ENCODE results near the gene AP3D1. TPM values are rescaled to one million over a fixed set of nuclear protein-coding genes. Genes with fewer than 3 reads are reported as not detected.

AP3D1 gene
- total RNA-seq, 1 experiment from 2014 or later: 75.5 TPM

DNA sequence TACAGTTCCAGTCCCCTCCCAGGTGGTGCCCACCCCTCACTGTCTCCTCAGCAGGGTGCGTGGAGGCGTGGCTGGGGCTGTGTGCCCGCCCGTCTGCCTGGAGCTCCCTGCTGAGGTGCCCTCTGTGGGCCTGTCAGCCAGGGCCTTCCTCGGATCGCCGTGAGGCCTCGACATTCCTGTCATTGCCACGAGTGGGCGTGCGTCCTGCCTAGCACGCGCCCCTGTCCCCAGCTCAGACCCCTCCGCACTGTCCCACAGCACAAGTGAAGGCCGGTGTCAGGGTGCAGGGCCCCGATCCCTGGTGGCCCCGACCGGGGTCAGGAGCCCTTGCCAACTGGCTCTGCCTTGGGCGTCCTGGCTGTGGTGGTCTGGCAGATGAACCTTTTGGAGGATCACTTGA is 44.5 kb upstream of the AP3D1 start:
- no peaks in the 10 kb centered on the region for H3K79me2 ChIP-seq (ENCODE audit: low read depth)
- ChIA-PET CTCF (no interaction called here), POLR2A (ENCODE audit: unreplicated experiment) (no interaction called here)
- no peaks in the 10 kb centered on the region for H3K4me1 ChIP-seq (replicated peaks; ENCODE audit: insufficient read depth)
- H3K4me2 ChIP-seq: no peak overlapping the region
- intact Hi-C loops (cut with micrococcal nuclease; ENCODE audit: unreplicated experiment): no loop called here
- H3K36me3 ChIP-seq (ENCODE audit: low read depth): no peaks in the 10 kb centered on the region
- H3K27ac ChIP-seq: no peak overlapping the region
- no peak for DNase-seq
- H3K27me3 ChIP-seq (ENCODE audit: insufficient read depth, low read depth): no peaks in the 10 kb centered on the region
- no peaks in the 10 kb centered on the region for H3K9me3 ChIP-seq (ENCODE audit: insufficient read depth, low read depth)
- H2AFZ ChIP-seq: no peak overlapping the region
- no TSS peak for BruUV-seq (replicated peaks)
- H4K20me1 ChIP-seq (ENCODE audit: insufficient read depth): no peaks in the 10 kb centered on the region
- no peak overlapping the region for H3K4me3 ChIP-seq
- no peaks in the 10 kb centered on the region for H3F3A ChIP-seq (ENCODE audit: insufficient read depth, low read depth)
- TF ChIP-seq, protein P1, sequence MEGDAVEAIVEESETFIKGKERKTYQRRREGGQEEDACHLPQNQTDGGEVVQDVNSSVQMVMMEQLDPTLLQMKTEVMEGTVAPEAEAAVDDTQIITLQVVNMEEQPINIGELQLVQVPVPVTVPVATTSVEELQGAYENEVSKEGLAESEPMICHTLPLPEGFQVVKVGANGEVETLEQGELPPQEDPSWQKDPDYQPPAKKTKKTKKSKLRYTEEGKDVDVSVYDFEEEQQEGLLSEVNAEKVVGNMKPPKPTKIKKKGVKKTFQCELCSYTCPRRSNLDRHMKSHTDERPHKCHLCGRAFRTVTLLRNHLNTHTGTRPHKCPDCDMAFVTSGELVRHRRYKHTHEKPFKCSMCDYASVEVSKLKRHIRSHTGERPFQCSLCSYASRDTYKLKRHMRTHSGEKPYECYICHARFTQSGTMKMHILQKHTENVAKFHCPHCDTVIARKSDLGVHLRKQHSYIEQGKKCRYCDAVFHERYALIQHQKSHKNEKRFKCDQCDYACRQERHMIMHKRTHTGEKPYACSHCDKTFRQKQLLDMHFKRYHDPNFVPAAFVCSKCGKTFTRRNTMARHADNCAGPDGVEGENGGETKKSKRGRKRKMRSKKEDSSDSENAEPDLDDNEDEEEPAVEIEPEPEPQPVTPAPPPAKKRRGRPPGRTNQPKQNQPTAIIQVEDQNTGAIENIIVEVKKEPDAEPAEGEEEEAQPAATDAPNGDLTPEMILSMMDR (conservative IDR thresholded peaks at IDR 0.05): no peak
- TF ChIP-seq EZH2 (IDR thresholded peaks at IDR 0.05; ENCODE audit: low read depth): no peak
- no peaks in the 10 kb centered on the region for H3K9me2 ChIP-seq (ENCODE audit: insufficient read depth)

DNA sequence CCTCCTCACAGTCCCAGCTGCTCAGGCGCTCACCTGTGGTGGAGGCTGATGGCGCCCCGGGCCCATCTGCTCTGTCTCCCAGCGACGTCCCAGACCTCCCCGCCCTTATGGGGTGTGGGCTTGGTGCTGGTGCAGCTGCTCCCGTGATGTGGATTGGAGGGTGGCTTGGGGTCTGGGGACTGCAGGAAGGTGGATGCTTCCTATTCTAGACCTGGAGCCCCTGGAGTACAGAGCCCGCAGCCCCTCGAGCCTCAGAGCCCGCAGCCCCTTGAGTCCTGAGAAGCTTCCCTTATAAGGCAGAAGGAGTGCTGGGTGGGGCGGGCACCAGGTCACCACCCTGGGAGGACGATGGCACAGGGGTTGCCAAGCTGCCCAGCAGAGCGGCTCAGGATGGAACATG is 44.0 kb upstream of the AP3D1 start:
- TF ChIP-seq, protein P1 (conservative IDR thresholded peaks at IDR 0.05): no peak
- TF ChIP-seq EZH2 (IDR thresholded peaks at IDR 0.05; ENCODE audit: low read depth): no peak
- Histone ChIP-seq H3K9me3 (ENCODE audit: insufficient read depth, low read depth) (no peaks in the 10 kb centered on the region), H4K20me1 (ENCODE audit: insufficient read depth) (no peaks in the 10 kb centered on the region), H3K36me3 (ENCODE audit: low read depth) (no peaks in the 10 kb centered on the region), H2AFZ (no peak overlapping the region), H3F3A (ENCODE audit: insufficient read depth, low read depth) (no peaks in the 10 kb centered on the region), H3K4me3 (no peak overlapping the region), H3K9me2 (ENCODE audit: insufficient read depth) (no peaks in the 10 kb centered on the region), H3K79me2 (ENCODE audit: low read depth) (no peaks in the 10 kb centered on the region), H3K4me2 (no peak overlapping the region), H3K27ac (no peak overlapping the region), H3K27me3 (ENCODE audit: insufficient read depth, low read depth) (no peaks in the 10 kb centered on the region), H3K4me1 (replicated peaks; ENCODE audit: insufficient read depth) (no peaks in the 10 kb centered on the region)
- POLR2A ChIA-PET (ENCODE audit: unreplicated experiment): no interaction called here
- CTCF ChIA-PET: no interaction called here
- no peak for DNase-seq
- intact Hi-C loops (cut with micrococcal nuclease; ENCODE audit: unreplicated experiment): no loop called here
- BruUV-seq (replicated peaks): no TSS peak

DNA sequence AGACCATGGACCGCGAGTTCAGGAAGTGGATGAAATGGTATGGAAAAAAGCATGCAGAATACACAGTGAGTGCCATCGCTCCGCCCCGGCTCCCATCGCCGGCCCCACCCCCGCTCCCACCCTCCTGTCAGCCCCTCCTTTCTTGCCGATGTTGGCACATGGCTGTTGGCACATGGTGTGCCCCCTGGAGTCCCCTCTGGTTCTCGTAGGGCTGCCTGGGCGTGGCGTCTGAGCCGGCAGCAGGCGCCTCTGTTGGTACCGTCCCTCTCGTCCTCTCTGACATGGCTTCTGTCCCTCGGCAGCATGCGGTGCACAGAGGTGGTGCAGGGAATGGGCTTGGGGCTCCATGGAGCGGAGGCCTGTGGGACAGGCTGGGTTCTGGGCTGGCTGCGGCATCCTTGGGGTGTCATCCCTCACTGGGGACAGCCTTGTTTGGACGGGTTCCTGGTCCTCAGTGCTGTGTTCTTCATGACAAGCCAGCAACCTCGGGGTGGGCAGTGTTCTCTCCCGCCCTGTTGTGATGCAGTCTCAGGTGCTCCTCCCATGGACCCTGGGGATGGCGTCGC is 43.2 kb upstream of the AP3D1 start:
- CTCF ChIA-PET: no interaction called here

More for the DNA sequence above, 43.2 kb upstream of the AP3D1 start:
- Histone ChIP-seq H3K9me2 (ENCODE audit: insufficient read depth) (no peaks in the 10 kb centered on the region), H3K9me3 (ENCODE audit: insufficient read depth, low read depth) (no peaks in the 10 kb centered on the region), H3K79me2 (ENCODE audit: low read depth) (no peaks in the 10 kb centered on the region), H3K36me3 (ENCODE audit: low read depth) (no peaks in the 10 kb centered on the region), H3K27me3 (ENCODE audit: insufficient read depth, low read depth) (no peaks in the 10 kb centered on the region), H2AFZ (no peak overlapping the region), H3K4me3 (no peak overlapping the region), H4K20me1 (ENCODE audit: insufficient read depth) (no peaks in the 10 kb centered on the region), H3K4me2 (no peak overlapping the region), H3F3A (ENCODE audit: insufficient read depth, low read depth) (no peaks in the 10 kb centered on the region), H3K27ac (no peak overlapping the region), H3K4me1 (replicated peaks; ENCODE audit: insufficient read depth) (no peaks in the 10 kb centered on the region)
- no TSS peak for BruUV-seq (replicated peaks)
- POLR2A ChIA-PET (ENCODE audit: unreplicated experiment): no interaction called here
- DNase-seq: no peak
- no peak for TF ChIP-seq EZH2 (IDR thresholded peaks at IDR 0.05; ENCODE audit: low read depth)
- TF ChIP-seq, protein P1 (conservative IDR thresholded peaks at IDR 0.05): no peak
- intact Hi-C loops (cut with micrococcal nuclease; ENCODE audit: unreplicated experiment): no loop called here

Data from PC-9 (cell line).